Neutrophil (primary cell): ENCODE measurements around the gene ZNF644.

Experiments
- H3K27ac ChIP-seq: fragments of 200-600 bp; sonication (generic); 2 replicates; pipeline ENCODE4 v1.5.1; 2016; ENCODE audit warnings: mild to moderate bottlenecking, moderate library complexity
- H3K27me3 ChIP-seq: fragments of 200-600 bp; sonication (generic); 2 replicates; pipeline ENCODE4 v1.6.0; 2016; ENCODE audit warnings: mild to moderate bottlenecking
- H3K36me3 ChIP-seq: fragments of 200-600 bp; sonication (generic); 2 replicates; pipeline ENCODE4 v1.5.1; 2017
- H3K4me1 ChIP-seq, 2 experiments: fragments of 200-600 bp in 1 of 2; sonication (generic) in 1 of 2; 1 replicate in 1 of 2; 2 replicates in 1 of 2; pipeline versions ENCODE4 v1.5.1 to v1.6.1; 2013 to 2016; ENCODE audit warnings: low read depth in 1 of 2, low read length in 1 of 2, mild to moderate bottlenecking in 1 of 2, moderate library complexity in 1 of 2; ENCODE audit not compliant: control insufficient read depth in 1 of 2, insufficient read depth in 1 of 2
- H3K4me3 ChIP-seq, 2 experiments: fragments of 200-600 bp in 1 of 2; sonication (generic) in 1 of 2; 1 replicate in 1 of 2; 2 replicates in 1 of 2; pipeline ENCODE4 v1.5.1; 2013 to 2016; ENCODE audit warnings: low read depth in 1 of 2, low read length in 1 of 2, mild to moderate bottlenecking in 1 of 2, moderate library complexity in 1 of 2
- H3K9me3 ChIP-seq: fragments of 200-600 bp; sonication (generic); 2 replicates; pipeline ENCODE4 v1.5.1; 2016
- TF ChIP-seq, protein P1 (sequence below): fragments of 200-600 bp; sonication (generic); IDR thresholded peaks from 2 replicates; pipeline ENCODE4 v1.5.1; 2016; ENCODE audit warnings: antibody characterized with exemption

Gene ZNF644

DNA sequence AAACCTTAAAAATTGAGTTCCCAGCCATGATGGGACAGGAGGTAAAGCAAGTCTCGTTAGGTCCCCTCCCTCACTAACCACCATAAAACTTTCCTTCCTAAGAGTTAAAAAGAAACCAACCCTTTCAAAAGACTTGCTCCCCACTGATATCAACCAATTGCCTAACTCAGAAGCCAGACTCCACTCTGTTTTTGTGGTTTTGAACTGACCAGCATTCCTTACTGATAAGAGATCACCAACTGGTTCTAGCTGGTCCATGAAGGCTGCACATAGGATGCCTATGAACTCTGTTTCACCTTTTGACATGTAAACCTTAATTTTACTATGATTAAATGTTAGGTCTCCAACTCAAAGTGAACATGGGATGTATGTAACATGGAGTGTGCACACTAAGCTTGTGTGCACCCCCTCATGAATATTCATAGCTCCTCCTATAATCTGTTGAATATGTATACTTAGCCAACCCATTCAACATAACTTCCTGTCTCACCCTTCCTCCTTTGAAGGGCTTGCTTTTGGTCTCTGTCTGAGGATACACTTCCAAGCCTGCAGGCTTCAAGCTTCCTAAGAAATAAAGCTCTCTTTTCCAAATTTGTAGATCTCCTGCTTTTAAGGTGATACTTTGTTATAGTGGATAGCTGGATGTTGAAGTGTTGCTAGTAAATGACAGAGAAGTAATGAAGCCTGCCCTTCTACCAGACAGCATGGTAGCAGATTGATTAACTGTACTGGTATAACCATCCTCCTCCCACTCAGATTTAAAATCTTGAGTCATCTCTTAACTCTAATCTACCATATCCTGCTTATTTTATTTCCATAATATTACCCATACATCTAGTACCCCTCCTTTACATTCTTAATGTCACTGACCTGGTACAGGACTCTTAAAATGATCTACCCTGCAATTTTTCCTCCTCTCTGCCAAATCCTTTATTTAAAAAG lies 95.6 kb downstream of the ZNF644 start:
- H3K9me3 ChIP-seq, result no peaks in the 10 kb centered on the region
- TF ChIP-seq, protein P1, sequence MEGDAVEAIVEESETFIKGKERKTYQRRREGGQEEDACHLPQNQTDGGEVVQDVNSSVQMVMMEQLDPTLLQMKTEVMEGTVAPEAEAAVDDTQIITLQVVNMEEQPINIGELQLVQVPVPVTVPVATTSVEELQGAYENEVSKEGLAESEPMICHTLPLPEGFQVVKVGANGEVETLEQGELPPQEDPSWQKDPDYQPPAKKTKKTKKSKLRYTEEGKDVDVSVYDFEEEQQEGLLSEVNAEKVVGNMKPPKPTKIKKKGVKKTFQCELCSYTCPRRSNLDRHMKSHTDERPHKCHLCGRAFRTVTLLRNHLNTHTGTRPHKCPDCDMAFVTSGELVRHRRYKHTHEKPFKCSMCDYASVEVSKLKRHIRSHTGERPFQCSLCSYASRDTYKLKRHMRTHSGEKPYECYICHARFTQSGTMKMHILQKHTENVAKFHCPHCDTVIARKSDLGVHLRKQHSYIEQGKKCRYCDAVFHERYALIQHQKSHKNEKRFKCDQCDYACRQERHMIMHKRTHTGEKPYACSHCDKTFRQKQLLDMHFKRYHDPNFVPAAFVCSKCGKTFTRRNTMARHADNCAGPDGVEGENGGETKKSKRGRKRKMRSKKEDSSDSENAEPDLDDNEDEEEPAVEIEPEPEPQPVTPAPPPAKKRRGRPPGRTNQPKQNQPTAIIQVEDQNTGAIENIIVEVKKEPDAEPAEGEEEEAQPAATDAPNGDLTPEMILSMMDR, result no peak
- H3K36me3 ChIP-seq, result no peaks in the 10 kb centered on the region
- H3K27me3 ChIP-seq, result no peaks in the 10 kb centered on the region
- no peak overlapping the region for H3K4me3 ChIP-seq
- H3K27ac ChIP-seq, result no peak overlapping the region
- H3K4me1 ChIP-seq, result peaks cover 0 to 9% of the 10 kb centered on the region in 2 experiments

DNA sequence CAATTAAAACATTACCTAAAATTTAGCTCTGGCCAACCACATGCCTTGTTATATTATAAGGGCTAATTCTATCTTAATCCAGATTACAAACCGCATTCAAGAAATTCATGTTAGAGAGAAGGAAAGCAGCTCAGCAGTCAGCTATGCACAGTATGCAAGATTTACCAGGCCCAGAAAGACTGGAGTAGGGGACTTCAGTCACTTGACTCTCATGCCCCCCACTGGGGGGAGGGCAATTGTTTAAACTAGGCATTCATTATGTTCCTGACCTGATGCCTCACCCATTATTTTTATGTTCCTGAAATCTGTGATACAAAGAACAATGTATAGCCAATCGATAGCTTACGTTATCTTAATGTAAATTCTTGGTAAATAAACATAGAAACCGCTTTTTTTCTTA lies 96.9 kb downstream of the ZNF644 start:
- no peak overlapping the region for H3K27ac ChIP-seq
- H3K4me3 ChIP-seq, result no peak overlapping the region
- no peaks in the 10 kb centered on the region for H3K27me3 ChIP-seq
- no peaks in the 10 kb centered on the region for H3K9me3 ChIP-seq
- TF ChIP-seq, protein P1, result no peak
- peaks cover 0 to 9% of the 10 kb centered on the region in 2 experiments for H3K4me1 ChIP-seq
- no peaks in the 10 kb centered on the region for H3K36me3 ChIP-seq

DNA sequence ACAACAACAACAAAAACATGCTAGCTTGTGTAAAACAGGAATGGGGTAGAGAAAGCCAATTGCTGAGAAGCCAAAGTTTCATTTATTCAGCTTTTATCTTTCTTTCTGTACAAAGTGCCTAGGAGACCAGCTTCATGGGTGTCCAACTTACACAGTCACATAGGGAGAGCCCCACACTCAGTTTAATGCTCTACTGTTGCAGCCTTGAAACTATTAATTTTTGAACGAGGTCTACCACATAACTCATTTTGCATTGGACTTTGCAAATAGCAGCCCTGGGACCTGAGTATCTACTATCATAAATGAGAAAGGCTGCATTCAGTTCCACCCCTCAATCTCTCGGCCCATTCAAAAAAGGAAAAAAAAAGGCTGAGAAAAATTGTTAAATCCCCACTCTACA lies 98.8 kb downstream of the ZNF644 start:
- Histone ChIP-seq H3K9me3 (no peaks in the 10 kb centered on the region), H3K4me3 (no peak overlapping the region), H3K27me3 (no peaks in the 10 kb centered on the region), H3K36me3 (no peaks in the 10 kb centered on the region), H3K27ac (no peak overlapping the region), H3K4me1 (peaks cover 0 to 9% of the 10 kb centered on the region in 2 experiments)
- TF ChIP-seq, protein P1, result no peak

DNA sequence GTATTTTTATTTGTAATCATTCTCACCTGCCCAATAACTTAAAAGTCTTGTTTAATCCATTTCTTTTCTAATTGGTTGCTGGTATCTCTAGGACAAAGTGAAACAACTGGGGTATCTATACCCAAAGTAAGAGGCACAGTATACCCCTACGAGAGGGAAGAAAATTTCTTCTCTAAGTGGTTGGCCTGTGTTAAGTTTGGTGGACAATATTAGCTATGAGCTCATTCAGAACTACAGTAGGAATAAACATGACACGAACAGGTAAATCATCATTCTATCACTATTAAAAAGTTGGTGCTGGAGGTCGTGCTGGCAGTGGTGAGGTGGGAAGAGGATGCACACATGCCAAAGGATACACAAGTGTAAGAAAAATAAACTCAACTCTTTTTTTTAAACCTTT lies 99.6 kb downstream of the ZNF644 start:
- peaks cover 0 to 9% of the 10 kb centered on the region in 2 experiments for H3K4me1 ChIP-seq
- no peaks in the 10 kb centered on the region for H3K27me3 ChIP-seq
- no peak overlapping the region for H3K27ac ChIP-seq
- TF ChIP-seq, protein P1, result no peak
- no peaks in the 10 kb centered on the region for H3K9me3 ChIP-seq
- H3K4me3 ChIP-seq, result no peak overlapping the region
- peaks cover 4% of the 10 kb centered on the region for H3K36me3 ChIP-seq

DNA sequence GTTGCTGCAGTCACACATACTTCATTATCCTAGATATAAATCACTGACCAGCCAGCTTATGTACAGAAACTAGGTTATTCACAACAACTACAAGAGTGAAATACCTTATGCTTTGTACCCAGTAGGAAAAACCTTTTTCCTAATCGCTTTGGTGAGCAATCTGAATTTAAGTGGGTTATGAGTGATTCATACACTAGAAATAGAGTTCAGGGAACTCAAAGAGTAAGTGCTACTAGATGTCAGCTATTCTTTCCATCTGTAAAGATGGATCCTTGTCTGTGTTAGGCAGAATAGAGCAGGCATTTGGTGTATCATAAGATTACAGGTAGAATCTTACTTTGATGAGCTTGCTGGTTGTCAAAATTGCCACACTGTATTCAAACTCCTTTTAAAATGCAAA lies 101.9 kb downstream of the ZNF644 start:
- no peak overlapping the region for H3K27ac ChIP-seq
- no peaks in the 10 kb centered on the region for H3K9me3 ChIP-seq
- peaks cover 0 to 3% of the 10 kb centered on the region in 2 experiments for H3K4me1 ChIP-seq
- H3K36me3 ChIP-seq, result peaks cover 17% of the 10 kb centered on the region
- no peak overlapping the region for H3K4me3 ChIP-seq
- TF ChIP-seq, protein P1, result no peak
- no peaks in the 10 kb centered on the region for H3K27me3 ChIP-seq
